GM21515 (cell line): Measurements from ENCODE around the gene SLC12A3.
A peak's percentile ranks its signal among the peaks of the same experiment; 100 is the strongest.

ENCODE experiments used
- ATAC-seq: cut with Tn5 transposase; IDR thresholded peaks from one replicate; pipeline ENCODE4 v1.9.1; 2021; ENCODE audit not compliant: unreplicated experiment

Gene SLC12A3

DNA sequence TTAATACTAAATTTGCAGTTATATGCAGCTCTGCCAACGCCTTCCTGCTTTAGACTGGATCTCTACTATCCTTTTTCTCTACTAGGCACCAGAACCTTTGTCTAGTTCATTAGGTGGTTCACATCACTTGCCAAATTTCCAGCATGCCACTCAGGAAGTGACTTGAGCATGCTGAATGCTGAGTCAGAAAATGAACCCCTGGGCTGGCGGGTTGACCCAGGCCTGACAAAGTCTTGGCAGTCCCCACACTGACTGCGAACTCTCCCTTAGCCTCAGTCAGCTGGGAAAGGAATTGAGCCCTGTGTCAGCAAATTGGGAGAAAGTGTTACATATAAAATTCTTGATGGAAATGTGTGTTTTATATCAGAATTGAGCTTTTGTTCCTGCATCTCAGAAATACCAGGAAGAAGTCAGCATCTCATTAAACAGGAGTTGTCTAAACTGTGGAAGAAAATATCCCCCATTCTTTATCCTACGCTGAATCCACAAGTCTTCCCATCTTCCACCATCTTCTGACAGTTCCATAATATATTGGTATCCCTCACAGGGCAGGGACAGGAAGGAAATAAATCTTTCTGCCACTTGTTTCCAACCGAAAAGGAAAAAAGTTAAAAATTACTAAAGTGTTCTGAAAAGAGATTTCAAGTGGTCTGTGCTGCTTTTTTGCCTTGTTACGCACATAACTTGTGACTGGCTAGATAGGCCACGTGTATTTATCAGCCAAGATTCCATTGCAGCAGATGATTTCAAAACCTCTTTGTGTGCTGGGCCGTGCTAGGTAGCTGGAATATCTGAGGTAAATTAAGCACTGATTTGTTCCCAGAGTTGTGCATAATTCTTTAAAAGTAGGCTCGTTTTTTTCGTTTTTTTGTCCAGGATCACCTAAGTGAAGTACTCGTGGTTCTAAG is 16.7 kb upstream of the SLC12A3 start:
- ATAC-seq = no peak

DNA sequence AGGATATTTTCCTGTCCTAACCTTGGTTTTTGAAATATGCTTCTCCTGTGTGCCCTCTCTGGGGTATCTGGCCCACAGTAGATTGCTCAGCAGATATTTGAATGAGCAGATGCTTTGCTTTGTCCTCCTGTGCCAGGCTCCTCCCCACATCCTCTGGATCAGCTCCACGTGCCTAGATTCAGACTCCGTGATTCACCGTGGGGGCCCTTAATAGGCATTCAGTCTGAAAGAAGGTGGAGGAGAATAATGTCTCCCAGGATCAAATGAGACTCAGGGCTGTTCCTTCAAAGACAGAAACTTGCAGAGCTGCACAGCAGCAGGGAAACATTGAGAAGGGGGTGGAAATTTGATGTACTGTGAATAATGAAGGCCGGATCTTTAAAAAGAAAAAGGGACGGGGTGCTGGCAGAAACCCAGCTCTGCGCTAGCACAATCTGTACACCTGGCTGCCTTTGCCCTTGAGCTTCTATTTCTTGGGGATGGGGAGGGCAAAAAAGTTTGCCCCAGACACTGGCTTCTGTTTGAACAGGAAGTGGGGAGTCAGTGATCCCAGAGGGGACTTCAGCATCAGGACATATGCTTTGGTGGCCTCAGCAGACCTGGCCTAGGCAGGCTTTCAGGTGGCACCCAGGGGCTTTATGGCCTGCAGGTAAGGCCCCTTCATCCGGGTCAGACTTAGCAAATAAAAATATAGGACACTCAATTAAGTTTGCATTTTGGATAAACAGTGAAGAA is 15.9 kb upstream of the SLC12A3 start:
- no peak for ATAC-seq

DNA sequence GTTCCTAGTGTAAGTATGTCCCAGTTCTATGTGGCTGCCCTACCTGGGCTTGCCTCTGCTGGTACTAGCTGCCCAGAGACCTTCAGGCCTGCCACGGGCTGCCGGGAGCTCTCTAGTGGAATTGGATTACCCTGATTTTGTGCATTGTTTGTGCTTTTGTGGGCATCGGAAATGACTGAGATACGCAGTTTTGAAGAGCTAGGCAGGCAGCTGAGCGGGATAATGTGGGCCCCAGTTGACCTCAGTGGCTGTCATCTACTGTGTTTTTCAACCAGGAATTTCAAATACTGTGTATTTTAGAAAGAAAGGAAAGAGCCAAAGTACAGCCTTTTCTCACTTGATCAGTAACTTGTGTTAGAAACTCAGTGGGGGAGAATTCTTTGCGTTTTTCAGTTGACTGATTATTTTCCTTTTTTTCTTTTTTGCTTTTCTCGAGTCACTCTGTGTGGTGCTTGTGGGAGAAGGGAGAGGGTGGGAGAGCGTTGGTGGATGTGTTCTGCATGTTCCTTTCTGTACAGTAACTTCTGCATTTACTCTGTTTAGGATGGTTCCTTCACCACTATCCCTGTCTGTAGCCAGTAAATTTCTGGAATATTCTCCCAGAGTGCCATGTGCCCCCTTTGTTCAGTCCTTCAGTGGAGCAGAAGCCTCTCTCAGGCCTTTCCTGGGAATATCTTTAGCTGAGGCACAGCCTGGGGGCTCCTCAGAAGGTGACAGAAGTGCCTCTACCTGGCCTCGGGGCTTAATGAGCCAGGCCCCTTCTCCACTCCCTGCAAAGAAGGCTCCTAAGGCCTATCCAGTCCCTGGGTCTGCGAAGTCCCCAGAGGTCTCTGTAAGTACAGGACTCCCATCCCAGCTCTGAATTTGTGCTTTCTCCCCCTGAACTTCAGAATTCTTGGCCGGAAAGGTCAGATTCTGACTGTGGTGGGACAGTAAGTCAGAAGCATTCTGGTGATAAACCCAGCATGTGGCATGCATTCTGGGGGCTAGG is 15.0 kb upstream of the SLC12A3 start:
- ATAC-seq = no peak

DNA sequence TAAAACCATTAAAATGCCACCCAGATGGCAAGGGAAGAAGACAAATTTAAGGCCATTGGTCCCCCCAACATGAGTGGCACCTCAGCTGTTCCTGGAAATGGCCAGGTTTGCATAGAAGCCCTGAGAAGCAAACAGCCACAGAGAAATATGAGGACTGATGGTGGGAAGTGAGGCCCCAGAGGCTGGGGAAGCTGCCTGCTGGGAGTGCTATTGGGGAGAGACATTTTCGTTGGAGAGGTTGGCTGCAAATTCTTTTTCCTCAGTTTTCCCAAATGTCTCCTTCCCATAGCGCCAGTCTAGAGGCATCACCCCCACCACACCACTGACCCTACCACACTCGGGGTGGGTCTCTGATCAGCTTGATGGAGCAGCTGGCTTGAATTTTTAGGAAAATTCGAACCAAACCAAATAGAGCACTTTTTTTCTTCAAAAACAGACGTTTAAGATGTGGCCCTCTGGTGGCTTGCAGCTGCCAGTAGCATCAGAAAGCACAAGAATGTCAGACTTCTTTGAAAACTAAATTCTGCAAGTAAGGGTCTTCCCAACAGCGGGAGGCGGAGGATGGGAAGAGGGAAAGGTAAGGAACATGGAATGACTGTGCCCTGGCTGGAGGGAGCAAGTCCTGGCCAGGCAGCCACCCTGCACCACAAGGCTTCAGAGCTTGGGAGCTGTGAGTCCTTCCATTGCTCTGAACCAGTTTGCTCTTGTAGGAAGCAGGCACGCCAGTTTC is 13.2 kb upstream of the SLC12A3 start:
- ATAC-seq = no peak

DNA sequence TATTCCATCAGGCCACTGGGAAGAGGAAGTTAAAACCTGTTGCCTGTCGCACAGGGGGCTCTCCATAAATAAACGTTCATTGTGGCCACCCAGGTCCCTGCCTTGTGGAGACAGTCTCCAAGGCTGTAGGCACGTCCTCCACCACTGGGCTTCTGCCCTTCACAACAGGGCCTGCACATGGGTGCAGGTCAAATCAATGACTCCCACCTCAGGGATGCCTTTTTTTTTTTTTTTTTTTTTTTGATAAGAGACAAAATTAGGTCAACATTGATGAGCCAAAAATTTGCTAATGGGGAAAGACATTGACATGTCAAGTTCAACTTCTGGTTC is 12.6 kb upstream of the SLC12A3 start:
- no peak for ATAC-seq

DNA sequence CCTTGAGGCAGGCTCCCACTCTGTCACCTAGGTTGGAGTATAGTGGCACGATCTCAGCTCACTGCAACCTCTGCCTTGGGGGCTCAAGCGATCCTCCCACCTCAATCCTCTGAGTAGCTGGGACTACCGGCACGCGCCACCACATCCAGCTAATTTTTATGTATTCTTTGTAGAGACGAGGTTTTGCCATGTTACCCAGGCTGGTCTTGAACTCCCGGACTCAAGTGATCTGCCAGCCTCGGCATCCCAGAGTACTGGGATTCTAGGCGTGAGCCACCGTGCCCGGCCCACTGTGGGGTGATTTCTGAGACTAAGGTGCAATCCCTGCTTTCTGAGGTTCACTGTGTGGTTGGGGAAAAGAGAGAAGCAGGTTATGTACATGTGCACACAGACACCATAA is 12.0 kb upstream of the SLC12A3 start:
- ATAC-seq = no peak

DNA sequence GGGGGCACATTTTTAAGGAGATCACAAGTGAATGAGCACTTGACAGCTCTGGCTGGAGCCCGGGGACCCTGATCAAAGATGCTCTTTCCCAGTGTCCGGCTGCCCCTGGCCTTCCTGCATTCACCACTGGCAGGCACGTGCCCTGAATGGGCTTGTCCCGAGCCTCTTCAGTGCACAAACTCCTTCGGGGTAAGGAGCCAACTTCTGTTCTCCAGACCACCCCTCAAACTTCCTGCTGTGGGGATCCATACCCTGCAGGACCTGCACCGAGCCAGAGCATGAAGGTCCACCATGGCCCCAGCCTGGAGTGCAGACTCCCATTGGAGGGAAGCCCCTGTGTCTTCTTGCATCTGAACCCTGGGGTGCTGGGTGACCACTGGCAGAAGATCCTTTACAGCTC is 9.8 kb upstream of the SLC12A3 start:
- ATAC-seq = no peak

DNA sequence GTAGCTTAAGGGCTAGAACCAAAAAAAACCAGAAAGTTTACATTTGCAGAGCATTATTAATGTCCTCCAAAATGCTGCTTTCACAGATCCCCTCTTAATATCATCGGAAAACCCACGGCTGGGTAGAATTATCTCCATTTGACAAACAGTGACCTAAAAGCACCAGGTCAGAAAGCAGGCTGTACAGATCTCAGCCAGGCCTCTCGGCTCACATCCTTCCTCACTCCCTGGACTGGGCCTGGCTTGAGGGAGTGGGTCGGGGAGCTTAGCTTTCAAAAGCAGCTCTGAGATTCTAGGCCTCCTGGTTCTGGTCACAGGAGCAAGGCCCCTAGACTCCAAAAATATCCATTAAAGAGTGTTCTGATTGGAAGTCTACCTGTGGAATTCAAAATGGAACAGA is 9.1 kb upstream of the SLC12A3 start:
- ATAC-seq = no peak

DNA sequence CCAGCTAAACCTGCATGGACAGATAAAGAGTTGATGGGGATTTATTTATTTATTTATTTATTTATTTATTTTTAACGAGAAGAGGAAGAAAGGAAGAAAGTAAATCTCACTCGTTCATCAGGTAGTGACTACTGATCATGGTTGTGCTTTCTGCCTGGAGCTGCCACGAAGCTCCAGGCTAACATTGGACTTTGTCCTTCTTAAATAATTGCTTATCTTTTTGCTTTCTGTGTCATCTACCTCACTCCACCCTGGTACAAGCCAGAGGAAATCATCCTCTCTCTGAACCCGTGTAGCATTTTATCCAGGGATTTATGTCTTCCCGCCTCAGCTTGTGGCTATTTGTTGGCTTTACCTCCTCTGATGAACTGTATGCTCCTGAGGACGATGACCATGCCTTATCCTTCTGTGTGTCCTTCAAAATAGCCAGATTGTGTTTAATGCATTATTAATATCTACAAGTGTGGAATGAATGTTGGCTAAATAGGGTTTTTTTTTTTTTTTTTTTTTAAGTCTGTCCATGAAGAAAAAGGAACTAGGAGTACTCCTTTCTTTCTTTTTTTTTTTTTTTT is 8.0 kb upstream of the SLC12A3 start:
- ATAC-seq = no peak

DNA sequence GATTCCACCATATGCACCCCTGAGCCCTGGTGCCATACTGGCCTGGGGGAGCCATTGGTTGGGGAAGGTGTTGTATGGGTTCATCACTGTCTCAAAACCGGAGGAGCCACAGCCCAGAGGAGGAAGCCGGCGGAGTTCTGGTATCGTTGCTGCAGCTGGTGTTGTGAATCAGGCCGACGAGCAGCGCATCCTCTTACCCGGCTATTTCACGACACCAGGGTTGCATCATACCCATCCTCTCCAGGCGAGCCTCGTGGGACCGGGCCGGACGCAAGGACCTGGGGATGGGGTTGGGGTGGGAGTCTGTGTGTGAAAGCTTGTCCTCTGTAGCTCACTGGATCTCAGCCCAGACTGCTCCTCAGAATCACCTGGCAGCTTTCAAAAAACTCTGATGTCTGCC is 6.6 kb upstream of the SLC12A3 start:
- ATAC-seq = no peak

DNA sequence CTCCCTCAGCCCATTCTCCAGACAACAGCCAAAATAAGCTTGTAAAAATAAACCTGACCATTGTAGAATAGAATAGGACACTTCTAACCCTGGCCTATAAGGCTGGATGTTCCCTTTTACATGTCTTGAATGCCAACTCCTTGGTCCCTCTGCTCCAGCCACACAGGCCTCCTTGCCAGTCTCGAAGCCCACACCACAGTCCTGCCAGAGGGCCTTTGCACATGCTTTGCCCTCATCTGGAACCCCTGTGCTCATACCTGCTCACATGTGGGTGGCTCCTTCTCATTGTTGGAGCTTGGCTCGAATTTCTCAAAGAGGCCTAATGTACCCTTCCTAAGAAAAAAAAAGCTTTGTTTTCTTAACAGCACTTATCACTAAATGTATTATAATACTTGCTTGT is 5.4 kb upstream of the SLC12A3 start:
- no peak for ATAC-seq

DNA sequence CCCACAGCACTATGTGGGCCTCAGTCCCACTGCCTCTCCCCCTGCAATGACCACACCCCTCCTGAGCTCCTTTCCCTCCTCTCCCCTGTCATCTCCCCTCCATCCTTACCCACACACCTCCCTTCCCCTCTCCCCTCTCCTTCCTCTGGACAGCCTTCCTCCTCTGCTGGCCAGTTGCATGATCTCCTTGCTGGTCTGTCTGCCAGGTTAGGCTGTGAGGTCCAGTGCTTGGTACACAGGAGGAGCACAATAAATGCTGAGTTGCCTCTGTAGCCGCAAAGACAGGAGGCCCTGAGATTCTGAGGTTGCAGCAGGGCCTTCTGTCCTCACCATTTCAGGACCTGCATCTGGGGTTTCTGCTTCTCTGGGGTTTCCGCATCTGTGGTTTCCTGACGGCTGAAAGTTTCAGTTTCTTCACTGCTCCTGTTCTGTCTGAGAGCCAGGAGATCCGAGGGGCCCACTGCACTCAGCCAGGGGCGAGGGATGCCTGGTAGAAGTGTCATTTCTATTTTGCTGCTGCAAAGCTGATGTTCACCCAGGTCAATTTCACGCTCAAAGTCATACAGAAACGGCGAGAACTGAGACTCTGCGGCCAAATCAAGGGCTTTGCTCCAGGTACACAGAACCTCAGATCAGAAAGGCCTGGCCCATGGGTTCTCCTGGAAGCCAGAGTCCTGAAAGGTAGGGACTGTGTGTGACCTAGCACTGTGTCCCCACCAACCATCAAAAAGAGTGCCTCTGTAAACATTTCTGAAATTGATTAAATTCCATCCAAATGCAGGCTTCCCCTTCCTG is 4.6 kb upstream of the SLC12A3 start:
- ATAC-seq = peak; percentile 70

DNA sequence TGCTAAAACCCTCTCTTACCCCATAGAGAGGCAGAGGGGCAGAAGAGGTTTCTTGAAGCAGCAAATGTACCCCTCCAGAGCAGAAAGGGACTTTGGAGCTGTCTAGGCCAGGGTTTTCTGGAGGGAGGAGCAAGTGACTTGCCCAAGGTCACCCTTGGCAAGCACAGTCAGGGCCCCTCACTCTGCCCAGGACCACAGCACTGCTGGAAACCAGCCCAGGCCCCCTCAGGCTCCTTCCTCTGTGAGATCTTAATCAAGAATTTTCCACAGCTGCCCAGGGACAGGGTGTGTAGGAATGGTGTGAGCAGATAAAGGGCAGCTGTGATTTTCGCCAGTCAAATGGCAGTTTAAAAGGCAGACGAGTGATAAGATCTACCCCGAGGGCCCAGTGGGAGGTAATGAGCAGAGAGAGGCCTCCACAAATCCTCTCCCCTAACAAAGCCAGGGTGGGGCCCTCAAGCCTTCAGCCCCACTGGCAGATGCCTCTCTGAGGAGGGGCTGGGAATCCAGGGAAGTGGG is 3.9 kb upstream of the SLC12A3 start:
- no peak for ATAC-seq

DNA sequence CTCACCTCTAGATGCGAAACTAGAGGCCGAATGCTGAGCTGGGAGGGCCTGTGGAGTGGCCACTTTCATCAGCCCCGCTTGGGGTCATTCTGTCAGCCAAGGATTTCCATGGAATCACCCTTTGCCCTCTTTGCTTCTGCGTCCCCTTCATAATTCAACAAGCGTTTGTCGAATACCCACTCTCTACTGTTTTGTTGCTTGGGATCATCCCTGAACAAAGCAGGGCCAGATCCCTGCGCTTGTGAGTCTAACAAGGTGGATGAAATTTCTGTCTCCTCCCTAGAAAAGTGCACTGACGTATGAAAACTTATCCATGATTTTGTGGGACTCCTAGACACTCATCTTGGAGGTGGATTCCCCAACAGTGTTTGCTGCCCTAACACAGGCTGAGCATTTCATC is 3.3 kb upstream of the SLC12A3 start:
- no peak for ATAC-seq

DNA sequence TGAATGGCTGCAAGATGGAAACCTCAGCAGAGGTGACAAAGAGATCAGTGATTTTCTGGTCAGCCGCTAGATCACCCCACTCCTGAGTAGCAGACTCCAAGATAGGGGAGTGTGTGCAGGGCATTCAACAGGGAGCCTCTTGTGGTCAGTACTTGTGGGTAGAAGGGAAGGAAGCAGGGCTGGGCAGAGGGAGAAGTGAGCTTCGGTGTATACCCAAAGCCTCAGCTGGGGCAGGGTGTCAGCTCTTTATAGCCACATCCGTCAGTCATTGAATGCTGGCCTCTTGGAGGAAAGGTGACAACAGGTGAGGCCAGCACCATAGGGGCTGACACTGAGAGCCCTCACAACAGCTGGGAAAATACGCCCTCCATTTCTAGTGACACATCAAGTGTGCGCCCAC is 2.2 kb upstream of the SLC12A3 start:
- ATAC-seq = no peak

DNA sequence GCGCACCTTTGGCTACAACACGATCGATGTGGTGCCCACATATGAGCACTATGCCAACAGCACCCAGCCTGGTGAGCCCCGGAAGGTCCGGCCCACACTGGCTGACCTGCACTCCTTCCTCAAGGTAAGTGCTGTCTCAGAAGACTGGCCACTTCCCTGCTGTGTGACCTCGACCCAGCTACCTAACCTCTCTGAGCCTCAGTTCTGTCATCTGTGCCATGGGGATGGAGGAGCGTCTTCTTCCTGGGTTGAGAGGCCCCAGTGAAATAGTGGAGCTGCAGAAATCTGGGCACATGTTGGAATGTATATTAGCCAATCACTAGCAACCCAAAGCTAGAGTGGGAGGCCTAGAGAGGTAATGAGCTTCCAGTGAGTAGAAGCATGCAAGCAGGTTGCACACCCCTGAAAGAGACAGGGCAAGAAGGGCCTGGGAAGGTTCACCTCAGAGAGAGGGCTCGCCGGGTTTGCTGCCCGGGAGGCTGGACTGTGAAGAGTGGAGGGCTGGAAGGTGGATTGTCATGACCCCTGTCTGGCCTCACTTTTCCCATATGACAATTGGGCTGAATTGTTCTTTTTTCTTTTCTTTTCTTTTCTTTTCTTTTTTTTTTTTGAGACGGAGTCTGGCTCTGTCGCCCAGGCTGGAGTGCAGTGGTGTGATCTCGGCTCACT is 521 bp downstream of the SLC12A3 start:
- no peak for ATAC-seq

DNA sequence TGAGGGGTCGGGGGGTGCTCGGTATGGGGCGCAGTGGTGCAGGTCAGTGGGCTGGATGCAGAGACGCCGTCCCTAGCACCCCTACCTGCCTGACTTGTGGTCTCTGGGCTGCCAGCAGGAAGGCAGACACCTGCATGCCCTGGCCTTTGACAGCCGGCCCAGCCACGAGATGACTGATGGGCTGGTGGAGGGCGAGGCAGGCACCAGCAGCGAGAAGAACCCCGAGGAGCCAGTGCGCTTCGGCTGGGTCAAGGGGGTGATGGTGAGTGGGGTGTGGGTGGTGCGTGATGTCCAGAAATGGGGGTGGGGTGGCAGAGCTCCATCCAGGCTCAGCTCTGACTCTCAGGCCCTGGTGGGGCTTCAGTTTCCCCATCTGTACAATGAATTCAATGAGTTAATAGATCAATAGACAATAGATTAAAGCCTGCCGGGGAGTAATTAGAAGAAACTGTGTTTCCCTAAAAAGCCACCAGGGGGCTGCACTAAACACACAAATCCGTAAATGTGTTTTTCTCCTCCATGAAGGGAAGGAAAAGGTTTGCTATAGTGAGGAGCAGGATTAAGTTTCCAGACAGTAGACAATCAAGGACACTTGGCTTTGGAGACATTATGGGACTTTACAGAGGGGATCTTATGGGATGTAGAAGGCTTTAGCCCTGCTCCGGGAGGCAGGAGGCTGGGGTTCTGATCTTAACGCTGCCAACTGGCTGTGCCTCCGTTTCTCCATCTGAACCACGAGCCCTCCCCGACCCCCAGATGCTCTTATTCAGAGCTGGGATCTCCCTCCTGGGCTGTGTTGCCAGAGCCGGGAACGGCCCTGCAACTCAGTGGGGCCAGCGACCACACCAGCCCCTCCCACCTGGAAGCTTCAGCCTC is 2.2 kb downstream of the SLC12A3 start:
- ATAC-seq = no peak

DNA sequence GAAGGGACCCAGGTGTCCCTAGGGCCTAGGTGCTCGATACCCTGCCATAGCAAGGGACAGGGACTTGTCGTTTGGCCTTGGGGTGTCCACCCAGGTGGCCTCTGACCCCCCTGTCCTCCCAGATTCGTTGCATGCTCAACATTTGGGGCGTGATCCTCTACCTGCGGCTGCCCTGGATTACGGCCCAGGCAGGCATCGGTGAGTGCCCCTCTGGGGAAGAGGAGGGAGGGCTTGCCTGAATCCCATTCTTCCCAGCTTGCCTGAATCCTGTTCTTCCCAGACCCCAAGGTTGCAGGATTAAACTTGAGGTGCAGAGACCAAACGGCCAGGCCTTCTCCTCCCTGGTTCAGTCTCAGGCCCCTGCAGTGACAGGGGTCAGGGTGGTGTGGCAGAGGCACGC is 3.2 kb downstream of the SLC12A3 start:
- ATAC-seq = no peak
